HG02943 (cell line): ENCODE results near the gene ZNF106.
A peak's percentile ranks its signal among the peaks of the same experiment; 100 is the strongest.

ENCODE experiments used
- ATAC-seq: cut with Tn5 transposase; IDR thresholded peaks from one replicate; pipeline ENCODE4 v1.9.1; 2021; ENCODE audit warnings: mild to moderate bottlenecking, low read depth, moderate library complexity; ENCODE audit not compliant: unreplicated experiment

Gene ZNF106

GRCh38 chr15:42482701-42483100 lies 8.2 kb downstream of the ZNF106 start:
- no peak for ATAC-seq

GRCh38 chr15:42474827-42475226 lies 16.1 kb downstream of the ZNF106 start:
- ATAC-seq, result no peak

DNA sequence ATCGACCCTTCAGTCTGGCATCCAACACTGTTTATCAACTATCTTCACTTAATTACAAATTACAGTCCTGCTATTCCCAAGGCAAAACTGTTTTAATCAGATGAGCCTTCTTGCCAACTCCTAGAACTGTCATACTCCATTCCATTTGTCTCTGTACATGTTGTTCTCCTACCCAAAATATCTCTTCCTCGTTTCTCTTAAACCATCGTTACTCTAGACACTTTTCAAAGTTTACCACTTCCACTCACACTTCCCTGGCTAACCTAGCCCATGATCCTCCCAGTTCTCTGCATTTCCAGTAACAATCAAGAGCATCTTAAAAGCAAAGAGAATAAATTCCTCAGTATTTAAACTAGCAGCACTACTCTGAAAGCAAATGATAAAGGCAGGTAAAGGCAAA lies 19.9 kb downstream of the ZNF106 start:
- no peak for ATAC-seq

GRCh38 chr15:42465520-42466259 lies 25.3 kb downstream of the ZNF106 start:
- ATAC-seq, result no peak

- ATAC-seq, result no peak
Measured at GRCh38 chr15:42461261-42461660, 29.7 kb downstream of the ZNF106 start.

- peak; percentile 67 for ATAC-seq
Measured at GRCh38 chr15:42457445-42458442, 33.2 kb downstream of the ZNF106 start.

- no peak for ATAC-seq
Measured at GRCh38 chr15:42456971-42457370, 34.0 kb downstream of the ZNF106 start.

DNA sequence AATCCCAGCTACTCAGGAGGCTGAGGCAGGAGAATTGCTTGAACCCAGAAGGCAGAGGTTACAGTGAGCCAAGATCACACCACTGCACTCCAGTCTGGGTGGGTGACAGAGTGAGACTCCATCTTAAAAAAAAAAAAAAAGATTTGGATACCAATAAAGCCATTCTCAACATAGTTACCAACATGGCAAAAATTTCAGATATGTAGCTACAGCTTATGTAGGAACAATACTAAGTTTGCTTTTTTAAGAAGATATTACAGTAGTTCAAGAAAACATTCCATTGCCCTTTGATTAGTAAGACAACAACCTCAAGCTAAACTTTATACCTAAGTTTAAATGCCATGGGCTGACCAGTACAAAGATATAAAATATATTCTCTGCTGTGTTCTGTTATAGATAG lies 34.4 kb downstream of the ZNF106 start:
- no peak for ATAC-seq

DNA sequence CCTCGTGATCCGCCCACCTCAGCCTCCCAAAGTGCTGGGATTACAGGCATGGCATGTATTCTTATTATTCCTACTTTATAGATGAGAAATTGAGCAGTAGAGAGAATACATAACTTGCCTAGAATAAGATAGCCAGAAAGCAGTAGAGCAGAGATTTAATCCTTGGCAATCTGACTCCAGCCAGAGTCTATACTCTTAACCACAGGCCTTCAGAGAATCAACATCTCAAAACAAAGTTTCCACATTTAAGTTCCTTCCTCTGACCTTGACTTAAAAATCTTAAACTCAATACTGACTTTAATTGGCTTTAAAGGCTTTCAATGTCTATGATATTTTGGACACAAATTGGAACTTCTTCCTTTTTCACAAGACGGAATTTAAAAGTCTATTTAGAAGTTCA lies 37.1 kb downstream of the ZNF106 start:
- no peak for ATAC-seq

GRCh38 chr15:42450425-42450790 lies 40.5 kb downstream of the ZNF106 start:
- ATAC-seq, result no peak

DNA sequence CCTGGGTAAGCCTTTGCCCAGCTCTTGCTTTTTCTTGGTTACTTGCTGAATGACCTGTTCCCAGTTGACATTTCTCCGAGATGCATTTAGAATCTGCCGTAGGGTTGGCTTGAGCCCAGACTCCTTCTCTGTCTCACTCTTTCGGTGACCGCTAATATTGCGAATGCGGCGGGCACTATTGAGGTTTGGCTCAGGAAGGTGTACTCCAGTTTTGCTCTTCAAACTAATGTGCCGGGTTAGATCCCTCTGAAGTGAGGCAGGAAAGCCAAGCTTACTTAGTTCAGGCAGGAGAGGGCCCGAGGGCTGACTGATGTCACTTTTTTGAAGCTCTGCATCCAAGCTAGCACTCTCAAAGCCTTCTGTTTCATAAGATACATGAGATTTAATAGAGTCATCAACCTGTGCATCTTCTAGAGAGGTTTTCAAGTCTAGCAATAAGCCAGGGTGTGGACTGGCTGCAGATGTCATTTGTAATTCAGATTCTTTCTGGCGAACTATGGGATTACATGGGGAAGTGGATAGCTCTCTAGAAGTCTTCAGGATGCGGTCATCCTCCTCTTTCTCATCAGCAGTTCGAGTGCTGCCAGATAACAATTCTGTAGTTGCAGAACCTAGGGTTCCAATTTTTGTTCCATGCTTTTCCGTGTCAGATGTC lies 41.0 kb downstream of the ZNF106 start:
- no peak for ATAC-seq

GRCh38 chr15:42448281-42448680 lies 42.7 kb downstream of the ZNF106 start:
- no peak for ATAC-seq

DNA sequence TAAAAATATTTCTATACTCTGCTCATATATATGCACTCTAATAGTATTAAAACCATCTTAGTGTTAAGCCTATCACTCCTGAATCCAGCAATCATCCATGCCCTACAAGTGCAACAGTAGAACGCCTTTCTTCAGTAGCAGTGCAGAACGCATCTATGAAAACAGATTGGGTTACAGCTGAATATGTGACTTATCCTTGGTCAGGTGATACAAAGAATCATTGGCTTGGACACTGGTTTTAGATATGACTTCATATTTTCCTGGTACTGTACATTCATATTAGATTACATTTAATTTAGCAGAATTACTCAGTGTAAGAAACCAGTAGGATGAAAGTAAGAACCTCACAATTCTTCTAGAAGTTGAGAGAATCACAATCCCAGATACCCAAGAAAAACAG lies 43.3 kb downstream of the ZNF106 start:
- ATAC-seq, result no peak

DNA sequence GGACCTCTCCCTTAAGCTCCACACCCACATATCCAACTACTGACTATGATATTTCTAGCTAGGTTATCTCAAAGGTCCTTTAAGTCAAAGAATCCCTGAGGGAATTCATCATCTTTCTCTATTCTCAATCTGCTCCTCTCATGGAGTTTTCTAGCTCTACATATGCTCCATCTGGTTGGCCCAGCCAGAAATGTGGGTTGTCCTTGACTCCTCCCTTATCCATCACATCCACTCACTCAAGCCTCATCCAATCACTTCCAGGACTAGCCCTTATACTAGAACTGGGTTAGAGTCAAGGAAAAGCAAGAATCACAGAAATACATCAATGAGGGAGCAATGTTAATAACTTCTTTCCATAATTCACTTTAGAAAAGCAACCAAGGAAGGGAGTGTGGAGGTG lies 45.4 kb downstream of the ZNF106 start:
- ATAC-seq, result no peak

DNA sequence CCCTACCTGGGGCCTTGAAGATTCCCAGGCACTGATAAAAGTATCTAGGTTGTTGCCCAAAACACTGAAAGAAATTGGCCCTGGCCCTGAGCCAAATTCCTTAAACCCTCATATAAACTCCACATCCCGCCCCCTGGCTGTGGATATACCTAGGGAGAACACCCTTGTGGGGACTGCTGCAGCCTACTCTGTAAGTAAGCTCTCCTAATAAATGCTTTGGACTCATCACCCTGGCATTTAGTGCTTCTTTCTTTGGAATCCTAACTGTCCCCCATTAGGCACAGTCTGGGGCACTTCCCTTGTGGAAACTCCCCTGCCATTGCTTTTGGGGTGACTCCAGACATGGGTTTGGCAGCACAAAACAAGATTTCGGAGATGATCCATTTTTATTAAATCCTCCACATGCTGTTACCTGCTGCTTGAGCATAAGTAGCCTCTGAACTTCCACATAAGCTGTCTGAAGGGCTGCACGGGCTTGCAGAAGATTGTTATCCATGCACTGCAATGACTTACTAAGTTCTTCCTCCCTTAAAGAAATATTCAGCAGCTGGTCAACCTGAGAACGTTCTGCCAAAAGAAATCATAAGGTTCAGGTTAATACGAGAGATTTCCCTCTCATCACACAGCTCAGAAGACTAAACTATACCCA lies 46.4 kb downstream of the ZNF106 start:
- no peak for ATAC-seq

DNA sequence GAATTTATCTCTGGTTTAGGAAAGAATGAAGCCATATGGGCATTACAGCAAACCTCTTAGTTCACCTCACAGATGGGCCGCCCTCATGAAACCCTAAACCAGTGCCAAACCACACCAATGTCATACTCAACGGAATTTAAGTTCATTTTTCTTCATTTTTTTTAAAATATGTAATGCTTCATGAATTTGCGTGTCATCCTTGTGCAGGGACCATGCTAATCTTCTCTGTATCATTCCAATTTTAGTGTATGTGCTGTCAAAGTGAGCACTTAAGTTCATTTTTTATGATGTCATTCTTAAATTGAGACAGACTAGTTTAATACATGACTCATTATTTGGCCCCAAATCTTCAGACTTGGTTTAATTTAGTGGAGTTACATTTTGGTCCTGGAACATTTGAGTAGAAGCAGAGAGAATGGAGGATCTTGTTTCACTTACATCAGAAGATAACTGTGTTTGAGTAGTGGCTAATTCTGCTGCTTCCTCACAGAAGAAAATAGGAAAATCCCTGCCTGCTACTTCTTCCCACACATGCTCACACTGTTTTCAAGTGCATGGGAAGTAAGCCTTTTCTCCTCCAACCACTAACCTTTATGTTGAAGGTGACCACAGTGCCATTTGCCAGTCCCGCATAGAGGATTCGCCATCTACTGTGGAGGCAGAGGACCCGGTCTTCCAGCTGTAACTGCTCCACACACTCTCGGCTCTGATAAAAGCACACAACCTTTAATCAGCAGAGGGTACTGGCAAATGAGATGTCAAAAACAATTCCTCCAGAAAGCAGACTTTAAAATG lies 63.3 kb downstream of the ZNF106 start:
- no peak for ATAC-seq

DNA sequence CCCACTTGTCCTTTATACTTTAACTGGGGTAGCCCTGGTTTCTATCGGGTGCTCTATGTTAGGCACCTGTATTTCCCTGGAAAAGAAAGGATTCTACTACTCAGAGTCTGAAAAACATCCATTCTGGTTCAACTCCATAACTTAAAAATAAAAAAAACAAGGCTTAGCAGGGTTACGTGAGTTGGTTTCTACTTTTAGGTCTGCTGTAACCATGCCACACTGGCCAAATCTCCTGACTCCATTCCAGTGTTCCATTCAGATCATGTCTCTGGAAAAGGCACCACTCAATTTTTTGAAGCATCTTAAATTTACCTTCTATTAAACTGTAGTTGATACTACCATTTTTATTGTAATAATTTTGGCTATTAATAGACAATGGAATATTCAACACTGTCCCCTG lies 69.6 kb downstream of the ZNF106 start:
- no peak for ATAC-seq

DNA sequence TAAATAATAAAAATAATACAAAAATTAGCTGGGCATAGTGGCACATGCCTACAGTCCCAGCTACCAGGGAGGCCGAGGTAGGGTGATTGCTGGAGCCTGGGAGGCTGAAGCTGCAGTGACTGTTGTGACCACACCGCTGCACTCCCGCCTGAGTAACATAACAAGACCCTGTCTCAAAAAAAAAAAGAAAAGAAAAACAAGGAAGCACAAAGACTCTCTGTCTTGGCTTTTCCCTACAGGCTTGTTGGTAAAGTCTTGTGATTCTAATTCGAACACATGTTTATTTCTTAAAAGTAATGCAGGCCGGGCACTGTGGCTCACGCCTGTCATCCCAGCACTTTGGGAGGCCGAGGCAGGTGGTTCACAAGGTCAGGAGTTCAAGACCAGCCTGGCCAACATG lies 71.6 kb downstream of the ZNF106 start:
- ATAC-seq, result no peak

GRCh38 chr15:42413920-42414319 lies 77.0 kb downstream of the ZNF106 start:
- no peak for ATAC-seq

DNA sequence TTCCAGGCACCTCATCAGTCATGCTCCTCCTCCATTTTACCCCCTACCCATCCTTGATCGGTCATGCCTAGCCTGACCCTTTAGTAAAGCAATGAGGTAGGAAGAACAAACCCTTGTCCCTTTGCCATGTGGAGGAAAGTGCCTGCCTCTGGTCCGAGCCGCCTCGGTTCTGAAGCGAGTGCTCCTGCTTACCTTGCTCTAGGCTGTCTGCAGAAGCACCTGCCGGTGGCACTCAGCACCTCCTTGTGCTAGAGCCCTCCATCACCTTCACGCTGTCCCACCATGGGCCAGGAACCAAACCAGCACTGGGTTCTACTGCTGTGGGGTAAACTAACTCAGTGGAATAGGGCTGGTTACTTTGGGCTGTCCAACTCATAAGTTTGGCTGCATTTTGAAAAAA lies 79.1 kb downstream of the ZNF106 start:
- no peak for ATAC-seq
